Endothelial cell of umbilical vein (primary cell): ENCODE results near the gene PML. TPM values are rescaled to one million over a fixed set of nuclear protein-coding genes. Genes with fewer than 3 reads are reported as not detected.

Experiments used
- BruUV-seq: library from RNA; stranded (reverse); fragments of 400-500 nt; replicated peaks from 2 replicates; lab custom pipeline; 2021; lab: Mats Ljungman, UMichigan
- CTCF ChIA-PET: fragments of 300-600, 350-600 bp; sonication (Branson Sonifier 250); formaldehyde crosslinking; loops from one replicate; lab custom pipeline; 2021; ENCODE audit warnings: antibody characterized with exemption, inconsistent platforms; lab: Charles Lee
- POLR2A ChIA-PET: fragments of 300-600, 350-600 bp; sonication (Branson Sonifier 250); formaldehyde crosslinking; loops from one replicate; lab custom pipeline; 2021; ENCODE audit warnings: antibody characterized with exemption, inconsistent platforms; lab: Charles Lee
- DNase-seq: peaks from one replicate; pipeline ENCODE4 v3.0.0-alpha.2; 2011; ENCODE audit warnings: low read depth, low spot score
- FAIRE-seq: peaks from 2 replicates; lab custom pipeline; 2011; peaks lifted over from hg19 to GRCh38; lab: Jason Lieb, UNC
- H2AFZ ChIP-seq: 2 replicates; pipeline ENCODE4 v1.6.0; 2012; ENCODE audit warnings: low read depth, low read length, control low read depth, inconsistent platforms
- H3K27ac ChIP-seq: 2 replicates; pipeline ENCODE4 v1.5.1; 2011; ENCODE audit warnings: low read depth, mild to moderate bottlenecking, control low read depth, low read length, moderate library complexity; ENCODE audit not compliant: insufficient read depth
- H3K27me3 ChIP-seq, 2 experiments: 2 replicates each; pipeline versions ENCODE4 v1.6.0 to v1.6.1; 2011; ENCODE audit warnings: low read length in 2 of 2, mixed read lengths in 1 of 2; ENCODE audit not compliant: control insufficient read depth in 2 of 2, insufficient read depth in 2 of 2
- H3K36me3 ChIP-seq, 2 experiments: 2 replicates in 1 of 2; 3 replicates in 1 of 2; pipeline ENCODE4 v1.5.1; 2011; ENCODE audit warnings: low read length in 2 of 2, mild to moderate bottlenecking in 1 of 2, moderate library complexity in 1 of 2; ENCODE audit not compliant: control insufficient read depth in 2 of 2, insufficient read depth in 2 of 2; ENCODE audit errors: extremely low read depth in 1 of 2
- H3K4me1 ChIP-seq: 3 replicates; pipeline ENCODE4 v1.5.1; 2011; ENCODE audit warnings: mild to moderate bottlenecking, low read length; ENCODE audit not compliant: control insufficient read depth, insufficient read depth; ENCODE audit errors: extremely low read depth
- H3K4me2 ChIP-seq: 2 replicates; pipeline ENCODE4 v1.6.1; 2011; ENCODE audit warnings: low read length, control low read depth, mixed read lengths; ENCODE audit not compliant: insufficient read depth
- H3K4me3 ChIP-seq, 3 experiments: fragments of 200-600 bp in 1 of 3; sonication (generic), shearing (Covaris generic) in 1 of 3; replicated peaks in 1 of 3; 2 replicates each; pipeline ENCODE4 v1.5.1; 2011 to 2016; ENCODE audit warnings: control low read depth in 3 of 3, low read length in 3 of 3, mild to moderate bottlenecking in 2 of 3, inconsistent platforms in 1 of 3, low read depth in 1 of 3, moderate library complexity in 1 of 3; ENCODE audit not compliant: insufficient read depth in 1 of 3
- H3K79me2 ChIP-seq: 2 replicates; pipeline ENCODE4 v1.6.0; 2012; ENCODE audit warnings: low read length, inconsistent platforms; ENCODE audit not compliant: control insufficient read depth, insufficient read depth
- H3K9ac ChIP-seq: replicated peaks from 2 replicates; pipeline ENCODE3; 2011; ENCODE audit warnings: low read length, control low read depth; ENCODE audit not compliant: insufficient read depth; ENCODE audit errors: extremely low read depth
- H3K9me1 ChIP-seq: replicated peaks from 3 replicates; pipeline ENCODE4 v1.6.0; 2011; ENCODE audit warnings: mild to moderate bottlenecking, low read length; ENCODE audit not compliant: control insufficient read depth, insufficient read depth; ENCODE audit errors: extremely low read depth
- H3K9me3 ChIP-seq: replicated peaks from 2 replicates; pipeline ENCODE4 v1.5.1; 2012; ENCODE audit warnings: low read length, inconsistent platforms; ENCODE audit not compliant: control insufficient read depth, insufficient read depth
- H4K20me1 ChIP-seq: replicated peaks from 2 replicates; pipeline ENCODE3; 2011; ENCODE audit warnings: mild to moderate bottlenecking, low read length; ENCODE audit not compliant: control insufficient read depth, insufficient read depth; ENCODE audit errors: extremely low read depth
- EZH2 ChIP-seq: IDR thresholded peaks from 2 replicates; pipeline ENCODE4 v1.6.1; 2012; ENCODE audit warnings: borderline replicate concordance, low read depth, mild to moderate bottlenecking, moderate library complexity, low read length, inconsistent platforms; ENCODE audit not compliant: severe bottlenecking
- FOS ChIP-seq: IDR thresholded peaks from 2 replicates; pipeline ENCODE4 v1.6.1; 2011; ENCODE audit warnings: mild to moderate bottlenecking, low read length, moderate library complexity, borderline replicate concordance; ENCODE audit not compliant: insufficient read depth
- GATA2 ChIP-seq: IDR thresholded peaks from 2 replicates; pipeline ENCODE4 v1.7.0; 2011; ENCODE audit warnings: low read depth, mild to moderate bottlenecking, moderate library complexity, mixed read lengths, low read length; ENCODE audit not compliant: insufficient read length, insufficient read depth
- JUN ChIP-seq: IDR thresholded peaks from 2 replicates; pipeline ENCODE4 v1.6.1; 2011; ENCODE audit warnings: borderline replicate concordance, low read depth; ENCODE audit not compliant: insufficient read length, insufficient read depth
- MYC ChIP-seq: IDR thresholded peaks from one replicate; pipeline ENCODE4 v1.6.1; 2011; ENCODE audit warnings: mild to moderate bottlenecking, low read depth, low read length
- POLR2A ChIP-seq: IDR thresholded peaks from 2 replicates; pipeline ENCODE4 v1.6.1; 2012; ENCODE audit warnings: low read depth, mild to moderate bottlenecking, control low read depth, low read length
- POLR2AphosphoS5 ChIP-seq: IDR thresholded peaks from 2 replicates; pipeline ENCODE4 v1.6.1; 2012; ENCODE audit warnings: low read depth, mild to moderate bottlenecking, control low read depth, low read length, moderate library complexity; ENCODE audit not compliant: insufficient read depth
- dilution Hi-C: fragments of 300-500 bp; cut with MboI; formaldehyde crosslinking; loops from one replicate; pipeline ENCODE4 v1.15.0; 2019; ENCODE audit warnings: low sequenced_read_pairs; ENCODE audit not compliant: extremely low pct_ligation_motif_present
- intact Hi-C: fragments of 100-400 bp; cut with micrococcal nuclease; formaldehyde crosslinking; loops from one replicate; pipeline ENCODE4 v1.10.0; 2022
- polyA plus RNA-seq, 4 experiments: library from polyadenylated mRNA; depleted of rRNA in 3 of 4; stranded (reverse) in 3 of 4; unstranded in 1 of 4; fragments of >200 nt; gene quantifications; 2 replicates each; pipeline versions ENCODE4 v1.2.1 to v1.2.3, GENCODE V29; 2011 to 2012; ENCODE audit warnings: missing spikeins in 1 of 4
- total RNA-seq: library from RNA; stranded (reverse); gene quantifications from 2 replicates; pipeline ENCODE4 v1.2.3, GENCODE V29; 2021
- TF ChIP-seq, protein P1 (sequence below): IDR thresholded peaks from 2 replicates; pipeline ENCODE4 v1.6.1; 2011; ENCODE audit not compliant: insufficient read depth, insufficient read length
- TF ChIP-seq, protein P2 (sequence below), 2 donors: IDR thresholded peaks; 1 replicate in 1 of 2; 2 replicates in 1 of 2; pipeline ENCODE4 v1.5.1; 2011; ENCODE audit warnings: low read length in 2 of 2, mild to moderate bottlenecking in 2 of 2, moderate library complexity in 2 of 2, control low read depth in 1 of 2, inconsistent platforms in 1 of 2, low read depth in 1 of 2; ENCODE audit not compliant: insufficient read depth in 1 of 2; ENCODE audit errors: extremely low read depth in 1 of 2

The PML gene
- total and polyA plus RNA-seq, 2 donors (not counting 3 experiments of a cell fraction or from before 2014, with no cell fraction given): 30.4 to 79.6 TPM

DNA sequence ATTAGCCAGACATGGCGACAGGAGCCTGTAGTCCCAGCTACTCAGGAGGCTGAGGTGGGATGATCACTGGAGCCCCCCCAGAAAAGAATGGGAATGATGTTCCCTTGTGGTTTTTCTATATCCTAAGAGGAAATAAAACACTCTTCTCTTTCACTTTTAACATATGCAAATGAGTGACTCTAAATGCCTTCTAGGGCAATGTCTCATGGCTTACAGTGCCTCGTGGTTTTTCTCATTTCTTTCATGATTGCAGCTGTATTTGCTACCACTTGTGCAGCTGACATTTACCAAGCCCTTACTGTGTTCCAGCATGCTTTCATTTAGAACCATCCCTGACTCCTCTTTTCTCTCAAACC is 28.8 kb upstream of the PML start:
- no peaks in the 10 kb centered on the region for H3K36me3 ChIP-seq
- no peaks in the 10 kb centered on the region for H3K79me2 ChIP-seq
- POLR2A ChIA-PET: no interaction called here
- H3K4me2 ChIP-seq: no peak overlapping the region
- no TSS peak for BruUV-seq
- H3K4me1 ChIP-seq: peaks cover 21% of the 10 kb centered on the region
- DNase-seq: no peak
- dilution Hi-C loops: no loop called here
- no peak overlapping the region for H3K4me3 ChIP-seq
- CTCF ChIA-PET: interaction anchor here (1.0 to 13.1 kb wide), 4 partner anchors 9 to 93 kb away, joined by 3 to 651 read pairs (median 132); partner anchors contain the start of gene TBC1D21
- H3K27me3 ChIP-seq: no peaks in the 10 kb centered on the region
- H3K9me3 ChIP-seq: no peaks in the 10 kb centered on the region
- no peak overlapping the region for H3K27ac ChIP-seq
- intact Hi-C loops: loop anchor here (2.0 kb wide), 1 partner anchor 91 kb away; no protein-coding TSS in a partner anchor
- TF ChIP-seq, protein P1, sequence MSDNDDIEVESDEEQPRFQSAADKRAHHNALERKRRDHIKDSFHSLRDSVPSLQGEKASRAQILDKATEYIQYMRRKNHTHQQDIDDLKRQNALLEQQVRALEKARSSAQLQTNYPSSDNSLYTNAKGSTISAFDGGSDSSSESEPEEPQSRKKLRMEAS: no peak
- TF ChIP-seq EZH2 (no peak), FOS (no peak), GATA2 (no peak), POLR2A (no peak), POLR2AphosphoS5 (no peak), JUN (no peak), MYC (no peak)
- TF ChIP-seq, protein P2, sequence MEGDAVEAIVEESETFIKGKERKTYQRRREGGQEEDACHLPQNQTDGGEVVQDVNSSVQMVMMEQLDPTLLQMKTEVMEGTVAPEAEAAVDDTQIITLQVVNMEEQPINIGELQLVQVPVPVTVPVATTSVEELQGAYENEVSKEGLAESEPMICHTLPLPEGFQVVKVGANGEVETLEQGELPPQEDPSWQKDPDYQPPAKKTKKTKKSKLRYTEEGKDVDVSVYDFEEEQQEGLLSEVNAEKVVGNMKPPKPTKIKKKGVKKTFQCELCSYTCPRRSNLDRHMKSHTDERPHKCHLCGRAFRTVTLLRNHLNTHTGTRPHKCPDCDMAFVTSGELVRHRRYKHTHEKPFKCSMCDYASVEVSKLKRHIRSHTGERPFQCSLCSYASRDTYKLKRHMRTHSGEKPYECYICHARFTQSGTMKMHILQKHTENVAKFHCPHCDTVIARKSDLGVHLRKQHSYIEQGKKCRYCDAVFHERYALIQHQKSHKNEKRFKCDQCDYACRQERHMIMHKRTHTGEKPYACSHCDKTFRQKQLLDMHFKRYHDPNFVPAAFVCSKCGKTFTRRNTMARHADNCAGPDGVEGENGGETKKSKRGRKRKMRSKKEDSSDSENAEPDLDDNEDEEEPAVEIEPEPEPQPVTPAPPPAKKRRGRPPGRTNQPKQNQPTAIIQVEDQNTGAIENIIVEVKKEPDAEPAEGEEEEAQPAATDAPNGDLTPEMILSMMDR (IDR thresholded peaks at IDR 0.05; ENCODE audit: extremely low read depth in 1 of 2, insufficient read depth in 1 of 2, low read depth in 1 of 2, low read length in 2 of 2): no peak
- H3K9me1 ChIP-seq: no peaks in the 10 kb centered on the region
- no peaks in the 10 kb centered on the region for H4K20me1 ChIP-seq
- H3K9ac ChIP-seq: no peak overlapping the region
- FAIRE-seq: no peak
- H2AFZ ChIP-seq: no peak overlapping the region
